ENCODE measurements around the gene EOLA2. TPM values are rescaled to one million over a fixed set of nuclear protein-coding genes. Genes with fewer than 3 reads are reported as not detected.
A peak's percentile ranks its signal among the peaks of the same experiment; 100 is the strongest.
"Not testable (repeated sequence)": the region's sequence is repeated elsewhere in the genome, so short reads cannot be mapped to it uniquely, and the experiment has no call there.

EOLA2 gene
- total and polyA plus RNA-seq, 7 donors: 13.1 to 33.7 (median 17.3) TPM

DNA sequence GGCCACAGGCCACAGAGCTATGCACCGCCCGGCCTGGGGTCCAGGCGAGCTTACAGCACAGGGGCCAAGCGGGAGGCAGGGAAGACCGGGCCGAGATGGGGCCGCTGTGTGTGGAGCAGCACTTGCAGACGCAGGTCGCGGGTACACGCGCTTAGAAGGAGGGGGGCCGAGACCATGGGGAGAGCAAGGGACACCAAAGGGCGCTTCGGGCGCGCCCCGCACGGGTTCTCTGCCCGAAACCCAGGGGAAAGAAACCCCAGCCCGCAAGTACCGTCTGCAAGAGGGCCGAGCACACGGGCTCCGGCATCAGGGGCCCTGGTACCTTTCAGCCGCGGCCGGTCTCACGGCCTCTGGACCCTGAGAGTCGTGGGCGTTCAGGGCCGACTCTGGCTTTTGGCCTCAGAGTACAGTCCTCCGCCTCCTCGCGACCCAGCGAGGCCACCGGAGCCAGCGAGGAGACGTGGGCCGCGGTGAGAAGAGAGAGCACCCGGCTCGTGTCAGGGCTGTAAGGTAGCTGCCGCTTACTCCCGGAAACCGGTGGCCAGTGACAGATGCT lies 342 bp downstream of the EOLA2 start:
- peaks cover 0 to 3% of the 10 kb centered on the region in 2 donors for H3K36me3 ChIP-seq (ENCODE audit: insufficient read depth in 1 of 2, low read depth in 1 of 2)
- TF ChIP-seq, protein P1, sequence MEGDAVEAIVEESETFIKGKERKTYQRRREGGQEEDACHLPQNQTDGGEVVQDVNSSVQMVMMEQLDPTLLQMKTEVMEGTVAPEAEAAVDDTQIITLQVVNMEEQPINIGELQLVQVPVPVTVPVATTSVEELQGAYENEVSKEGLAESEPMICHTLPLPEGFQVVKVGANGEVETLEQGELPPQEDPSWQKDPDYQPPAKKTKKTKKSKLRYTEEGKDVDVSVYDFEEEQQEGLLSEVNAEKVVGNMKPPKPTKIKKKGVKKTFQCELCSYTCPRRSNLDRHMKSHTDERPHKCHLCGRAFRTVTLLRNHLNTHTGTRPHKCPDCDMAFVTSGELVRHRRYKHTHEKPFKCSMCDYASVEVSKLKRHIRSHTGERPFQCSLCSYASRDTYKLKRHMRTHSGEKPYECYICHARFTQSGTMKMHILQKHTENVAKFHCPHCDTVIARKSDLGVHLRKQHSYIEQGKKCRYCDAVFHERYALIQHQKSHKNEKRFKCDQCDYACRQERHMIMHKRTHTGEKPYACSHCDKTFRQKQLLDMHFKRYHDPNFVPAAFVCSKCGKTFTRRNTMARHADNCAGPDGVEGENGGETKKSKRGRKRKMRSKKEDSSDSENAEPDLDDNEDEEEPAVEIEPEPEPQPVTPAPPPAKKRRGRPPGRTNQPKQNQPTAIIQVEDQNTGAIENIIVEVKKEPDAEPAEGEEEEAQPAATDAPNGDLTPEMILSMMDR (IDR thresholded peaks at IDR 0.05): no peak
- peak overlapping the region; percentile 81 for H3K4me3 ChIP-seq
- H3K27me3 ChIP-seq (ENCODE audit: insufficient read depth in 3 of 3, low read length in 2 of 3): no peaks in the 10 kb centered on the region
- peaks cover 3% of the 10 kb centered on the region for H3K4me1 ChIP-seq
- DNase-seq (peak; percentile 25 to 65), ATAC-seq (no peak)
- H3K9me3 ChIP-seq: no peaks in the 10 kb centered on the region
- H3K27ac ChIP-seq: peak overlapping the region; percentile 84
- intact Hi-C loops (cut with DNase I): no loop called here
- 0 to 50% (median 1%) methylated on average over 14 to 46 of the region's 46 CpGs for WGBS, 3 donors

DNA sequence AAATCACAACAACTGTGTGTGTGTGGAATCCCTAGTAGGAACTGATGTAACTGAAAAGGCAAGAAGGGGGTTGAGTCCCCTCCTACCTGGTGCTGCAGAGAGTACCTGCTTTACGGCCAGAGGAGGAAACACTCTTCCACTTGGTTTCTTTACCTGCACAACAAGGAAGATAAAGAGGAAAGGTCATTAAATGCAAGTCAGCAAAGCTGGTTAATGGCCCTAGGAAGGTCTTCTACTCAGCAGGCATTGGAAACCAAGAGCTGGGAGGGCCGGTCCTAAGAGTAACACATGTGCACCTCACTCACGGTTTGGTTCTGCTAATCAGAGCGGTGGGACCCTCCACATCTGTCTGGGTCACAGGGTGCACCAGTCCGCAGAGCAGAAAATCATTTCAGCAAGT lies 963 bp downstream of the EOLA2 start:
- H3K27me3 ChIP-seq (ENCODE audit: insufficient read depth in 3 of 3, low read length in 2 of 3); H3K36me3 ChIP-seq (ENCODE audit: insufficient read depth in 1 of 2, low read depth in 1 of 2); intact Hi-C loops (cut with DNase I); H3K27ac ChIP-seq; H3K9me3 ChIP-seq; H3K4me1 ChIP-seq; DNase-seq; ATAC-seq: not testable (repeated sequence)
- WGBS, 3 donors: 29 to 51% (median 34%) methylated on average over 4 to 5 of the region's 5 CpGs
- peak overlapping the region; percentile 81 for H3K4me3 ChIP-seq

DNA sequence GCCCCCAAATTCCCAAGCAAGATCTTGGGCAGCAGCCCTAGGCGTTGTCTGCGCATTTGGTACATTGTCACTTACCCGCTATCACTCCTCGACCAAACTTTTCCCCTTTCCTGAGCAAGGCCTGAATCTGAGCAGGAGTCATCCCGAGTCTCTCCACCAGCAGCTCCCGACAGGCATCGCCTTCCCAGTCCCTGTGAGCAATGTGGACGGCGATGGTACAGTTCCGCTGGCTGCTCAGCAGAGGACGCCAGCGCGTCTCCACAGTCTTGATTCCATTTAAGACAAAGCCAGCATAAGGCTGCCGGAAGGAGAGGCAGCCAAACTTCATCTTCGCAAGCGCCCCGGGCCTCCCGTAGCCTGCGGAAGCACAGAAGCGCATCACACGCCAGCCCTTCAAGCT lies 4.7 kb downstream of the EOLA2 start:
- intact Hi-C loops (cut with DNase I); H3K4me3 ChIP-seq; H3K9me3 ChIP-seq; DNase-seq; H3K4me1 ChIP-seq; H3K36me3 ChIP-seq (ENCODE audit: insufficient read depth in 1 of 2, low read depth in 1 of 2); ATAC-seq; H3K27me3 ChIP-seq (ENCODE audit: insufficient read depth in 3 of 3, low read length in 2 of 3); H3K27ac ChIP-seq: not testable (repeated sequence)
- WGBS, 3 donors: 77 to 83% (median 82%) methylated on average over 6 to 17 of the region's 21 CpGs

DNA sequence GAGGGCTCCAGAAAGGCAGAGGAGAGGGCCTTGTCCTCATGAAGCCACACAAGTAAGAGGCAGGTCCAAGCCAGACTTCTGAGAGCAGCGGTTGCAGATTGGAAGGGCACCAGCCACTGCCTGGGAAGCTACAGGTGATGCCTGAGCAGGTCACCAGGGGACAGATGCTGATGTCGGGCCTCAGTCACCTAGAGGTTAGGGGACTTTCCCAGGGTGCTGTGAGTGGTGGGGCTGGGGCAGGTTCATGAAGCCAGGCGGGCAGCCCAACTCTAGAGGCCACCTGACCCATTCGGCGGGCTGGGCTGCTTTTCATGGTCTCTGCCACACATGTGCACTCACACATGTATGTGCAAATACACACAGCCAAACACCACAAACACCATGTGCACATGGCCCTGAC lies 5.3 kb downstream of the EOLA2 start:
- ATAC-seq; H3K36me3 ChIP-seq (ENCODE audit: insufficient read depth in 1 of 2, low read depth in 1 of 2); H3K4me1 ChIP-seq; DNase-seq; H3K27ac ChIP-seq; intact Hi-C loops (cut with DNase I); H3K27me3 ChIP-seq (ENCODE audit: insufficient read depth in 3 of 3, low read length in 2 of 3); H3K9me3 ChIP-seq; H3K4me3 ChIP-seq: not testable (repeated sequence)
- WGBS, 3 donors: 92 to 100% methylated on average over 1 of the region's 5 CpGs; no CpG with 5 or more reads in 1 of the 3 donors

DNA sequence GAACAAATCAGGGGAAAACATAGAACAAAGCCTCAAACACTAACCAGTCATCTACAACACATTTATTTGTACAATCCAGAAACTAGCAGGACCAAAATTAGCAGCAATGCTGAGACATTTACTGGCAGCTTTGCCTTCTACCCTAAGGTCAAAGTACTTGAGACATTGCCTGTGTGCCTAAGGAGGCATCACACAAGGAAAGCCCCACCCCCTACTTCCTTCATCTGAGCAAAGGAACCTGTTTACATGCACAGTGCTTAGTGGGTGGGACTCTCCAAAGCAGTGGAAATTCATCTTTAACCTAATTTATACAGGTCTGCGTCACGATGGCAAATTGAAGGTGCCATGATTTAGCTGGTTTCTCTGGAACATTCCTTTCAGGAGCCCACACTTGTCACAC lies 6.1 kb downstream of the EOLA2 start:
- ATAC-seq; DNase-seq; H3K27ac ChIP-seq; intact Hi-C loops (cut with DNase I); H3K36me3 ChIP-seq (ENCODE audit: insufficient read depth in 1 of 2, low read depth in 1 of 2); H3K4me1 ChIP-seq; H3K4me3 ChIP-seq; H3K27me3 ChIP-seq (ENCODE audit: insufficient read depth in 3 of 3, low read length in 2 of 3); H3K9me3 ChIP-seq: not testable (repeated sequence)
- 82 to 100% (median 84%) methylated on average over 2 of the region's 2 CpGs for WGBS, 3 donors

DNA sequence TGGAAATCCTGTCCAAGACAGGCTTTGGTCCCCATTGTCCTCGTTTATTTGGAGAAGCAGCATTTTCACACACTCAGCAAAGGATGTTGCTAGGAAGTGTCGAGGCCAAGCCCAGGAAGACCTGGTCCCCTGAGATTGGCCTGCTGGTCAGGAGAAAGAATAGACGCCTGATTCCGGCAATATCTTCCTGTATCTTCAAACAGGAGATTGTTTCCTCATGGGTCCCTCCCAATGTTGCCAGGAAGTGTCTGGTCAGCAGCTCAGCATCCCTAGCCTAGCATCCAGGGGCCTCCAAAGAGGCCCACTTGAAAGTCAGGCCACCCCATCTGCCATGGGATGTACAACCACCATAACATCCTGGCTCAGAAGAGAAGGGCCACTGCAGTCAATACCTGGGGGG lies 6.9 kb downstream of the EOLA2 start:
- DNase-seq; H3K4me1 ChIP-seq; ATAC-seq; intact Hi-C loops (cut with DNase I); H3K27me3 ChIP-seq (ENCODE audit: insufficient read depth in 3 of 3, low read length in 2 of 3); H3K36me3 ChIP-seq (ENCODE audit: insufficient read depth in 1 of 2, low read depth in 1 of 2); H3K27ac ChIP-seq; H3K9me3 ChIP-seq; H3K4me3 ChIP-seq: not testable (repeated sequence)
- WGBS, 3 donors: 14 to 53% (median 22%) methylated on average over 1 to 2 of the region's 4 CpGs

DNA sequence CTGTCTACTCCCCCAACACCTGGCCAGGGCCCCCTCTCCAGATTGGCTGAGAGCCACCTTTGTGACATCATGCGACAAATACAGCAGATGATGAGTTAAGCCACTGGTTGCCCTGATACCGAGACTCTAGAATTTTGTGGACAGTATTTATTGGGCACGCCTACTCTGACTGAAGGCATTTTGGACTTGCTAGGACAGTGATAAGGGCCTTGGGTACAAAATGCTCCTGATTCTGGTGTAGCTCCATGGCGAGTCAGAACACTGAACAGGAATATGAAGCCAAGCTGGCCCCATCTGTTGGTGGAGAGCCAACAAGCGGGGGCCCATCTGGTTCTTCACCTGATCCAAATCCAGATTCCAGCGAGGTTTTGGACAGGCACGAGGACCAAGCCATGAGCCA lies 8.9 kb downstream of the EOLA2 start, which contains the start of gene HSFX4:
Gene HSFX4 (plus strand): TSS at position 174 of the 400 bp plus-strand sequence. CDS start 72 bp downstream, at position 246.
- H3K9me3 ChIP-seq; DNase-seq; H3K36me3 ChIP-seq (ENCODE audit: insufficient read depth in 1 of 2, low read depth in 1 of 2); H3K4me1 ChIP-seq; H3K27ac ChIP-seq; ATAC-seq; H3K4me3 ChIP-seq; intact Hi-C loops (cut with DNase I); H3K27me3 ChIP-seq (ENCODE audit: insufficient read depth in 3 of 3, low read length in 2 of 3): not testable (repeated sequence)
- 70 to 87% (median 83%) methylated on average over 2 of the region's 7 CpGs for WGBS, 3 donors

DNA sequence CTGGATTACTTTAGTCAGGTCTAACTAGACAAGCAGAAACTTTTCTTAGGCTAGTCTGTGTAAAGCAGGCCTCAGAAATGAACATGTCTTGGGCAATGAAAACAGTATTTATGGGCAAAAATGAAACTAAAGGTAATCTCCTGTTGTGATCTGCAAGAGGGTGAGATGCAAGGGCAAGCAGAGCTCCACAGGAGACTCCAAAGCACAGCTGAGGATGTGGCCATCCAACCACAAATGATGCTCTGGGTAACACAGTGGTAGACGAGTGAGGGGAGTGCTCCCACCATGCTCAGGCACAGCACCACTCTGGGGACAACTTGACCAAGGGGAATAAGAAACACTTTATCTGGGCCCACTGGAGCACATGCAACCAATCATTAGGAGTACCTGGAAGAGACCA lies 9.7 kb downstream of the EOLA2 start:
- DNase-seq; H3K36me3 ChIP-seq (ENCODE audit: insufficient read depth in 1 of 2, low read depth in 1 of 2); H3K4me3 ChIP-seq; intact Hi-C loops (cut with DNase I); H3K27ac ChIP-seq; H3K4me1 ChIP-seq; H3K9me3 ChIP-seq; ATAC-seq; H3K27me3 ChIP-seq (ENCODE audit: insufficient read depth in 3 of 3, low read length in 2 of 3): not testable (repeated sequence)
- 80 to 93% methylated on average over 1 of the region's 1 CpG; no CpG with 5 or more reads in 1 of the 3 donors for WGBS, 3 donors

DNA sequence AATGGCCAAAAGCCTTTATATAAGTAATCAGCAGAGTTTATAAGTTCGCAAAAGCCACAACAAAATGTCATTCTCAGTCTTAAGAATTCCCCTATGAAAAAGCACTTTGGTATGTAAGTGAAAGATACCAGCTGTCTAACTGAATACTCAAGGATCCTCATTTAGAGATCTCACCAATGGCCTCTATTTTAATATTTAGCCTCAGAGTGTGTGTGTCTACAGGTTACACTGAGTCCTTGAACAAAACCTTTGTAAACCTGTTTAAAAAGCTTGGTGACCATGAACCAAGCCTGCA lies 10.4 kb downstream of the EOLA2 start:
- WGBS, 3 donors: no CpG with 5 or more reads among the region's 1 CpG
- H3K27ac ChIP-seq; H3K4me3 ChIP-seq; ATAC-seq; DNase-seq; H3K36me3 ChIP-seq (ENCODE audit: insufficient read depth in 1 of 2, low read depth in 1 of 2); H3K27me3 ChIP-seq (ENCODE audit: insufficient read depth in 3 of 3, low read length in 2 of 3); H3K9me3 ChIP-seq; intact Hi-C loops (cut with DNase I); H3K4me1 ChIP-seq: not testable (repeated sequence)

DNA sequence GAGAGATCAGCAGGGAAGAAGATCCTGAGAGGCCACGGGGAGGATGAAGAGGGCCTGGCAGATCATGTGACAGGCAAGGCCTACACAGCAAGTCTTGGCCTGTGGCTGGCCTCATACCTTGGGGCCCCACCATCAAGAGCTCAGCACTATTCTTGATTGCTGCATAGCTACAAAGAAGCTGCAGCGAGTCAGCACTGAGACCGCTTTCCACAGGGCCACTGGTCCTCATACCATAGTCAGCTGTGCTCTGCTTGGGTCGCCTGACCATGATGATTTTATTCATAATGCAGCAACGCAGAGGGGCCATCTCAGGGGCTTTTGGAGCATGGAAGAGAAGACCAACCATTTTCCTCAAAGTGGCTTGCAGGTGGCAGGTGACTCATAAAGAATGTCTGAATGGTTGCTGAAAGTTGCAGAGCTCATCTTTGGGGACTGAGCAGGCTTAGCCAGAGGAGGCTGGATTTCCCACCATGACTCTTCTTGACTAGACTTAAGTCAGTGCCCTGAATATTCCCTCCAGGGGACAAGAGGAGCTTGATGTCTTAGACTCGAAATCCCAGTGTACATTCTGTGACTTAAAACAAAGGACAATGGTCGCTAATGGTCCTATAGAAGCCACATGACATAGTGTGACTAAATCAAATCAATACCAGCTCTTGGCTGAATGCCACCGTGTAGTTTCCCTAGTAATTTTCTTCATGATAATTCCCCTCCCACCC lies 10.9 kb downstream of the EOLA2 start:
- intact Hi-C loops (cut with DNase I); H3K9me3 ChIP-seq; ATAC-seq; DNase-seq; H3K4me3 ChIP-seq; H3K27ac ChIP-seq; H3K4me1 ChIP-seq; H3K27me3 ChIP-seq (ENCODE audit: insufficient read depth in 3 of 3, low read length in 2 of 3); H3K36me3 ChIP-seq (ENCODE audit: insufficient read depth in 1 of 2, low read depth in 1 of 2): not testable (repeated sequence)
- WGBS, 3 donors: 70 to 100% (median 79%) methylated on average over 1 of the region's 8 CpGs

DNA sequence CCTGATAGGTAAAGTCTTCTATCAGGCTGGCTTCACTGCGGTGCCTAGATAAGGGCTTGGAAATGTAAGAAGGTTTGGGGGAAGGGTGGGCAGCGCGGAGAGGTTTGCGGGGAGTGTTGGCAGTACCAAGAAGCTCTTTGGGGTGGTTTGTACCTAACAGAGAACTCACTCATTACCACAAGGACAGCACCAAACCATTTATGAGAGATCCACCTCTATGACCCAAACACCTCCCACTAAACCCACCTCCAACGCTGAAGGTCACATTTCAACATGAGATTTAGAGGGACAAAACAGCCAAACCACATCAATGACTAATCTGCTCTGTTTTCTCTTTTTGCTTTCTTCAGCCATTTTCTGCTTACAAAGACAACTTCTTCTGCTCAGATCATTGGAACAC lies 13.9 kb downstream of the EOLA2 start:
- H3K27me3 ChIP-seq (ENCODE audit: insufficient read depth in 3 of 3, low read length in 2 of 3); H3K9me3 ChIP-seq; H3K36me3 ChIP-seq (ENCODE audit: insufficient read depth in 1 of 2, low read depth in 1 of 2); intact Hi-C loops (cut with DNase I); ATAC-seq; H3K27ac ChIP-seq; DNase-seq; H3K4me3 ChIP-seq; H3K4me1 ChIP-seq: not testable (repeated sequence)
- WGBS, 3 donors: no CpG with 5 or more reads among the region's 5 CpGs

Measured in psoas muscle (tissue), 8 donors.